ENCODE results near the gene PPP6R2.

- TF ChIP-seq CTCF (conservative IDR thresholded peaks at IDR 0.05; ENCODE audit: low read length) (no peak), EZH2phosphoT487 (IDR thresholded peaks at IDR 0.05; ENCODE audit: borderline replicate concordance, low read depth, low read length) (no peak)
Observed at GRCh38 chr22:50326225-50326955, 16.7 kb upstream of the PPP6R2 start.
